Stimulated activated CD4-positive, alpha-beta T cell treated with anti-CD3 and anti-CD28 coated beads, Interleukin-12 subunit alpha, Interleukin-12 subunit beta, amount 100 ng/mL, for 48 hours (primary cell): ENCODE data around the gene AGPS.
"Not testable (repeated sequence)": the region's sequence is repeated elsewhere in the genome, so short reads cannot be mapped to it uniquely, and the experiment has no call there.

Source experiments
- DNase-seq, 3 donors: peaks; one replicate each; pipeline ENCODE4 v3.0.0-alpha.2; 2020; ENCODE audit warnings: low read depth in 2 of 3, low spot score in 1 of 3

AGPS gene

GRCh38 chr2:177383935-177384334 is 8.6 kb upstream of the AGPS start:
- DNase-seq: no peak

- DNase-seq: no peak
These were observed 7.4 kb upstream of the AGPS start for GRCh38 chr2:177385151-177385550.

GRCh38 chr2:177391822-177392372 is 676 bp upstream of the AGPS start:
- no peak for DNase-seq

- DNase-seq: peak in 1 of 3 donors; percentile 9
These were observed 706 bp downstream of the AGPS start for GRCh38 chr2:177393203-177393755.

GRCh38 chr2:177393824-177394593 is 1.4 kb downstream of the AGPS start:
- DNase-seq: no peak

GRCh38 chr2:177394594-177394973 is 2.0 kb downstream of the AGPS start:
- no peak for DNase-seq

- DNase-seq: no peak
These were observed 2.9 kb downstream of the AGPS start for GRCh38 chr2:177395351-177396065.

GRCh38 chr2:177396703-177397460 is 4.3 kb downstream of the AGPS start:
- no peak for DNase-seq

- no peak for DNase-seq
These were observed 5.1 kb downstream of the AGPS start for GRCh38 chr2:177397481-177398289.

- DNase-seq: no peak
These were observed 5.7 kb downstream of the AGPS start for GRCh38 chr2:177398290-177398683.

- DNase-seq: no peak
These were observed 6.2 kb downstream of the AGPS start for GRCh38 chr2:177398791-177399190.

- no peak for DNase-seq
These were observed 6.8 kb downstream of the AGPS start for GRCh38 chr2:177399376-177399775.

GRCh38 chr2:177400337-177400923 is 7.9 kb downstream of the AGPS start:
- no peak for DNase-seq

- no peak for DNase-seq
These were observed 9.5 kb downstream of the AGPS start for GRCh38 chr2:177402096-177402495.

- no peak for DNase-seq
These were observed 11.3 kb downstream of the AGPS start for GRCh38 chr2:177403838-177404237.

GRCh38 chr2:177404243-177404642 is 11.7 kb downstream of the AGPS start:
- DNase-seq: no peak

- no peak for DNase-seq
These were observed 12.6 kb downstream of the AGPS start for GRCh38 chr2:177405029-177405692.

GRCh38 chr2:177406182-177406581 is 13.6 kb downstream of the AGPS start:
- no peak for DNase-seq

GRCh38 chr2:177407031-177407430 is 14.5 kb downstream of the AGPS start:
- no peak for DNase-seq

GRCh38 chr2:177410629-177411028 is 18.1 kb downstream of the AGPS start:
- DNase-seq: not testable (repeated sequence)
